Ishikawa (cell line): ENCODE results near the gene MZB1.

Source experiments
- CEBPB ChIP-seq: IDR thresholded peaks from 2 replicates; pipeline ENCODE4 v1.6.1; 2012
- CREB1 ChIP-seq: IDR thresholded peaks from 2 replicates; pipeline ENCODE4 v1.6.1; 2012; ENCODE audit warnings: low read depth
- EGR1 ChIP-seq: IDR thresholded peaks from 2 replicates; pipeline ENCODE4 v1.6.1; 2012
- EP300 ChIP-seq: IDR thresholded peaks from 2 replicates; pipeline ENCODE4 v1.6.1; 2012; ENCODE audit warnings: borderline replicate concordance
- FOXM1 ChIP-seq: IDR thresholded peaks from 2 replicates; pipeline ENCODE4 v1.6.1; 2012; ENCODE audit warnings: low read depth, borderline replicate concordance
- MAX ChIP-seq: IDR thresholded peaks from 2 replicates; pipeline ENCODE4 v1.6.1; 2012
- NFIC ChIP-seq: IDR thresholded peaks from 2 replicates; pipeline ENCODE4 v1.6.1; 2012
- RAD21 ChIP-seq: IDR thresholded peaks from 2 replicates; pipeline ENCODE4 v1.6.1; 2012; ENCODE audit warnings: low read depth
- REST ChIP-seq: IDR thresholded peaks from 2 replicates; pipeline ENCODE4 v1.6.1; 2012; ENCODE audit warnings: low read depth, mild to moderate bottlenecking
- TAF1 ChIP-seq: IDR thresholded peaks from 2 replicates; pipeline ENCODE4 v1.6.1; 2012; ENCODE audit warnings: low read depth, mild to moderate bottlenecking
- TCF12 ChIP-seq: IDR thresholded peaks from 2 replicates; pipeline ENCODE4 v1.6.1; 2012; ENCODE audit warnings: low read depth
- TEAD4 ChIP-seq: IDR thresholded peaks from 2 replicates; pipeline ENCODE4 v1.6.1; 2012
- USF1 ChIP-seq: IDR thresholded peaks from 2 replicates; pipeline ENCODE4 v1.6.1; 2012
- YY1 ChIP-seq: IDR thresholded peaks from 2 replicates; pipeline ENCODE4 v1.6.1; 2012; ENCODE audit warnings: low read depth
- ZBTB7A ChIP-seq: IDR thresholded peaks from 2 replicates; pipeline ENCODE4 v1.6.1; 2012; ENCODE audit warnings: low read depth

MZB1 gene

GRCh38 chr5:139385061-139386049, 4.4 kb downstream of the MZB1 start:
- no peak for TF ChIP-seq NFIC
- peak; percentile 40 for TF ChIP-seq RAD21

- TF ChIP-seq ZBTB7A (no peak), NFIC (no peak), USF1 (no peak), TEAD4 (no peak), TCF12 (no peak)
These were observed 5.1 kb downstream of the MZB1 start for GRCh38 chr5:139384591-139385051.

GRCh38 chr5:139383993-139384590, 5.6 kb downstream of the MZB1 start:
- no peak for TF ChIP-seq USF1
- TF ChIP-seq REST = no peak
- TF ChIP-seq RAD21 = no peak
- 0 out of 2 replicates have a peak, but pooled peaks have one; percentile 22 for TF ChIP-seq NFIC

GRCh38 chr5:139383275-139383992, 6.3 kb downstream of the MZB1 start, which contains the start of gene SLC23A1:
Gene SLC23A1, minus strand, starts transcription at chr5:139383297. Its CDS starts 44 bp downstream, at chr5:139383253.
- TF ChIP-seq YY1 = no peak
- TF ChIP-seq EGR1 = no peak
- peak; percentile 74 for TF ChIP-seq NFIC
- no peak for TF ChIP-seq CREB1
- no peak; the same call in 1 of the 2 replicates for TF ChIP-seq ZBTB7A
- no peak for TF ChIP-seq TAF1
- peak; percentile 94 for TF ChIP-seq CEBPB
- no peak for TF ChIP-seq MAX
- TF ChIP-seq TCF12 = no peak
- no peak for TF ChIP-seq EP300
- no peak for TF ChIP-seq TEAD4
- TF ChIP-seq RAD21 = no peak
- no peak for TF ChIP-seq USF1
- TF ChIP-seq FOXM1 = no peak
- TF ChIP-seq REST = no peak

GRCh38 chr5:139382807-139383206, 6.9 kb downstream of the MZB1 start:
- no peak for TF ChIP-seq RAD21
- TF ChIP-seq REST = no peak
- TF ChIP-seq YY1 = no peak
- no peak for TF ChIP-seq TEAD4
- TF ChIP-seq FOXM1 = no peak
- no peak for TF ChIP-seq CREB1
- TF ChIP-seq EGR1 = no peak
- no peak for TF ChIP-seq USF1
